SU-DHL-6 (cell line): ENCODE measurements around the gene KRT5.

Source experiments
- H2AFZ ChIP-seq: fragments of 200-600 bp; sonication (generic); 2 replicates; pipeline ENCODE4 v1.6.1; 2014; ENCODE audit warnings: low read depth, mild to moderate bottlenecking, moderate library complexity, mixed read lengths, antibody characterized with exemption, low read length; ENCODE audit not compliant: severe bottlenecking
- H3F3A ChIP-seq: fragments of 200-600 bp; shearing (Covaris generic); 2 replicates; pipeline ENCODE4 v1.6.0; 2016; ENCODE audit warnings: antibody characterized with exemption, mild to moderate bottlenecking; ENCODE audit not compliant: insufficient read depth
- H3K27ac ChIP-seq: fragments of 200-600 bp; sonication (generic); 2 replicates; pipeline ENCODE4 v1.5.1; 2016; ENCODE audit warnings: low read depth, mild to moderate bottlenecking, low read length, moderate library complexity, mixed read lengths
- H3K27me3 ChIP-seq: fragments of 200-600 bp; sonication (generic), shearing (Covaris generic); 2 replicates; pipeline ENCODE4 v1.6.0; 2014; ENCODE audit warnings: mild to moderate bottlenecking, low read length
- H3K36me3 ChIP-seq: fragments of 200-600 bp; sonication (generic); 2 replicates; pipeline ENCODE4 v1.6.1; 2014; ENCODE audit warnings: mild to moderate bottlenecking, low read length, mixed read lengths
- H3K4me2 ChIP-seq: fragments of 300-600, 200-600 bp; shearing (Covaris generic), sonication (generic); 2 replicates; pipeline ENCODE4 v1.6.0; 2014; ENCODE audit warnings: low read length, low read depth, mild to moderate bottlenecking; ENCODE audit not compliant: poor library complexity, severe bottlenecking
- H3K4me3 ChIP-seq: fragments of 200-600 bp; sonication (generic); 2 replicates; pipeline ENCODE4 v1.5.1; 2014; ENCODE audit warnings: antibody characterized with exemption, low read length, mild to moderate bottlenecking, mixed read lengths; ENCODE audit not compliant: insufficient read depth, poor library complexity, severe bottlenecking
- H3K79me2 ChIP-seq: fragments of 200-600 bp; sonication (generic); 2 replicates; pipeline ENCODE4 v1.6.1; 2014; ENCODE audit warnings: mild to moderate bottlenecking, low read length, moderate library complexity; ENCODE audit not compliant: insufficient read depth
- H3K9ac ChIP-seq: fragments of 200-600 bp; sonication (generic); 2 replicates; pipeline ENCODE4 v1.7.0; 2014; ENCODE audit warnings: mild to moderate bottlenecking, low read length
- H3K9me2 ChIP-seq: fragments of 200-600 bp; sonication (generic); replicated peaks from 2 replicates; pipeline ENCODE4 v1.6.1; 2014; ENCODE audit warnings: low read length; ENCODE audit not compliant: insufficient read depth
- H3K9me3 ChIP-seq: fragments of 200-600 bp; sonication (generic); 2 replicates; pipeline ENCODE4 v1.6.1; 2014; ENCODE audit warnings: low read length, mixed read lengths; ENCODE audit not compliant: insufficient read depth
- H4K20me1 ChIP-seq: fragments of 200-600 bp; sonication (generic); 2 replicates; pipeline ENCODE4 v1.6.1; 2014; ENCODE audit warnings: low read depth, mild to moderate bottlenecking, antibody characterized with exemption, low read length, moderate library complexity, mixed read lengths
- CTCF ChIP-seq: fragments of 200-600 bp; sonication (generic); IDR thresholded peaks from one replicate; pipeline ENCODE4 v1.5.1; 2017; ENCODE audit warnings: antibody characterized with exemption, mild to moderate bottlenecking, low read length, moderate library complexity; ENCODE audit not compliant: insufficient read depth, poor library complexity, severe bottlenecking
- EZH2phosphoT487 ChIP-seq: fragments of 200-600 bp; sonication (generic), shearing (Covaris generic); conservative IDR thresholded peaks from 2 replicates; pipeline ENCODE4 v1.6.1; 2018; ENCODE audit warnings: mild to moderate bottlenecking, antibody characterized with exemption, low read length, moderate library complexity, mixed read lengths

KRT5 gene

GRCh38 chr12:52552681-52553195, 32.5 kb upstream of the KRT5 start, which contains the start of gene KRT71:
TSS of gene KRT71 (minus strand) at chr12:52553145. CDS start at chr12:52553077, 68 bp downstream.
- no peak within 1 kb of the TSS for H3K9ac ChIP-seq
- H3K79me2 ChIP-seq = no peaks in the 10 kb centered on the region
- no peak within 1 kb of the TSS for H3K4me3 ChIP-seq
- no peaks in the 10 kb centered on the region for H3F3A ChIP-seq
- no peaks in the 10 kb centered on the region for H3K36me3 ChIP-seq
- no peak within 1 kb of the TSS for H3K4me2 ChIP-seq
- no peaks in the 10 kb centered on the region for H3K27me3 ChIP-seq
- H2AFZ ChIP-seq = no peak within 1 kb of the TSS
- H4K20me1 ChIP-seq = no peaks in the 10 kb centered on the region
- no peaks in the 10 kb centered on the region for H3K9me2 ChIP-seq
- no peak within 1 kb of the TSS for H3K27ac ChIP-seq
- no peak for TF ChIP-seq CTCF
- no peak for TF ChIP-seq EZH2phosphoT487
- H3K9me3 ChIP-seq = no peaks in the 10 kb centered on the region

- H3K27me3 ChIP-seq = no peaks in the 10 kb centered on the region
- no peak overlapping the region for H2AFZ ChIP-seq
- H3K36me3 ChIP-seq = no peaks in the 10 kb centered on the region
- H3K4me2 ChIP-seq = no peak overlapping the region
- H3F3A ChIP-seq = no peaks in the 10 kb centered on the region
- H4K20me1 ChIP-seq = no peaks in the 10 kb centered on the region
- H3K27ac ChIP-seq = no peak overlapping the region
- no peaks in the 10 kb centered on the region for H3K79me2 ChIP-seq
- H3K4me3 ChIP-seq = no peak overlapping the region
- no peaks in the 10 kb centered on the region for H3K9me2 ChIP-seq
- TF ChIP-seq CTCF (no peak), EZH2phosphoT487 (no peak)
- H3K9ac ChIP-seq = no peak overlapping the region
- no peaks in the 10 kb centered on the region for H3K9me3 ChIP-seq
Observed at GRCh38 chr12:52552055-52552454, 31.9 kb upstream of the KRT5 start.

GRCh38 chr12:52551216-52551865, 31.1 kb upstream of the KRT5 start:
- H3K9me3 ChIP-seq = no peaks in the 10 kb centered on the region
- no peak overlapping the region for H3K27ac ChIP-seq
- H3F3A ChIP-seq = no peaks in the 10 kb centered on the region
- TF ChIP-seq CTCF = no peak
- no peak for TF ChIP-seq EZH2phosphoT487
- no peaks in the 10 kb centered on the region for H3K79me2 ChIP-seq
- H3K4me2 ChIP-seq = no peak overlapping the region
- H3K9ac ChIP-seq = no peak overlapping the region
- H3K36me3 ChIP-seq = no peaks in the 10 kb centered on the region
- H3K9me2 ChIP-seq = no peaks in the 10 kb centered on the region
- no peak overlapping the region for H3K4me3 ChIP-seq
- no peaks in the 10 kb centered on the region for H4K20me1 ChIP-seq
- no peak overlapping the region for H2AFZ ChIP-seq
- no peaks in the 10 kb centered on the region for H3K27me3 ChIP-seq
